NCI-H446 (cell line): ENCODE results near the gene IL1RAPL2.
"Not testable (repeated sequence)": the region's sequence is repeated elsewhere in the genome, so short reads cannot be mapped to it uniquely, and the experiment has no call there.

ENCODE experiments used
- DNase-seq, 2 experiments: peaks; one replicate each; lab custom pipeline; 2025; lab: John Stamatoyannopoulos, UW

Gene IL1RAPL2

DNA sequence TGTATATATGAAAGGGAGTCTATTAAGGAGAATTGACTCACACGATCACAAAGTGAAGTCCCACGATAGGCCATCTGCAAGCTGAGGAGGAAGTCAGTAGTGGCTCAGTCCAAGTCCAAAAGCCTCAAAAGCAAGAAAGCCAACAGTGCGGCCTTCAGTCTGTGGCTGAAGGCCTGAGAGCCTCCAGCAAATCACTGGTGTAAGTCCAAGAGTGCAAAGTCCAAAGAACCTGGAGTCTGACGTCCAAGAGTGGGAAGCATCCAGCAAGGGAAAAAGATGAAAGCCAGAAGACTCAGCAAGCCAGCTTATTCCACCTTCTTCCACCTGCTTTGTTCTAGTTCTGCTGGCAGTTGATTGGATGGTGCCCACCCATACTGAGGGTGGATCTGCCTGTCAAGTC is 104.1 kb downstream of the IL1RAPL2 start:
- DNase-seq: no peak

GRCh38 chrX:104677517-104677916 is 111.5 kb downstream of the IL1RAPL2 start:
- not testable (repeated sequence) for DNase-seq

GRCh38 chrX:104679175-104679574 is 113.2 kb downstream of the IL1RAPL2 start:
- DNase-seq: no peak

DNA sequence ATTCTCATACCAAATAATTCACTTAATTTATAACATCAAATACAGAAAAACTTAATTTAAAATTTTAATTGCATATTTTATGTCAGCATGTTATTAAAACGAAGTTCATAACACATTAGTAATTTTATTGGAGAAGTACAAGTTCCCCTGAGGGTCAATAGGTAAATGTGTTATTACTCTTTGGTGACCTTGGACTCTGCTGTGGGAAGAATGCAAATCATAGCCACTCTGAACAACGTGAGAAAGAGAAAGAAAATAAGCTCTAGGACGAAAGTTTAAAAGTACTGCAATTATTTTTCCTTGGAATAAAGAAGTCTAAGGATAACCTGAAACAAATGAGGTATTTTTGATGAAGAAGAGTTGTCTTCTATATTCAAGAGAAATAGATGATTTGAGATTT is 115.2 kb downstream of the IL1RAPL2 start:
- DNase-seq: no peak

GRCh38 chrX:104684077-104684476 is 118.1 kb downstream of the IL1RAPL2 start:
- no peak for DNase-seq

DNA sequence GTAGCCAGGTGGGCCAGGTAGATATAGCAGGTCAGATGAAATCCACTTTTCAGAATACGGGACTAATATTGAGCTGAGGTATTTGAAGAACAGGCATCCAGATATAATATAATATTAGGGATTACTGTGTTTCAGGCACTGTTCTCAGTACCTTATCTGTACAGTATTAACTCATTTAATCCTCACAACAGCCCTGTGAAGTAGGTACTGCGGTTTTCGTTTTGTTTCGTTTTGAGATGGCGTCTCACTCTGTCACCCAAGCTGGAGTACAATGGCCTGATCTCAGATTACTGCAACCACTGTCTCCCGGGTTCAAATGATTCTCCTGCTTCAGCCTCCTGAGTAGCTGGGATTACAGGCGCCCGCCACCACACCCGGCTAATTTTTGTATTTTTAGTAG is 129.6 kb downstream of the IL1RAPL2 start:
- no peak for DNase-seq

GRCh38 chrX:104696667-104697066 is 130.7 kb downstream of the IL1RAPL2 start:
- DNase-seq: no peak

- DNase-seq: no peak
Measured at GRCh38 chrX:104697294-104697693, 131.3 kb downstream of the IL1RAPL2 start.

DNA sequence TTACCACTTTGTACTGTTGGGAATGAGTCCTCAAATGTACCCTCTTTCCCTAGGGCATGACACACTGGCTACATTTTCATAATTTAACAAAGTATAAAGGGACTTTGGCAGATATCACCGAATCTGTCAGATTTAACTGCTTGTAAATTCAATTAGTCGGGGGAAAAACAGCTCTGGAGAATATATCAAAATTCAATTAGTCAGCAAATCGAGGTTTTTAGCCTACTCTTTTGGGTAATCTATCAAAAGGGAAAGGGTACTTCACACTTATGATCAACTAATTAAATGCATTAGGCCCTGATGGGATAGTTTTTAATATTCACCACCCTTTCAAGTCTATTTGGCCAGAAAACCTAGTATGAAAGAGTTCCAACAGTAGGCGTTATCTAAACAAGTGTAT is 141.0 kb downstream of the IL1RAPL2 start:
- DNase-seq: no peak

GRCh38 chrX:104707572-104707971 is 141.6 kb downstream of the IL1RAPL2 start:
- no peak for DNase-seq

DNA sequence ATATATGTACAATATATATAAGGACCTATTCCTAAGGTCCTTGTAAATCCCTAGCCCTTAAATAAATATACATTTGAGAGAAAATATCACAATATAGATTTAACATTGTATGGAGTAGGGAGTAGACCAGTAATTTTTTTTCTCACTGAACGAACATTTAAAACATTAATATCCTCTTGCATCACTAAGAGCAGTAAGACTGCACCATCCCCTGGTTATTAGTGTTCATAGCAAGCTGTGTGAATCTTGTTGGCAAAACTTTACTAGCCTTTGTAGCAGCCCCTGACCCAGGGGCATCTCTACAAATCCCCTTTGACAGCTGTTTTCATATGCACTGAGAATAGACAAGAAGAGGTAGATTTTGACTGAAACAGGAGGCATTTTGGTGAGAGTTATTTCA is 146.5 kb downstream of the IL1RAPL2 start:
- peak in 1 of 2 experiments; percentile 12 for DNase-seq

- DNase-seq: no peak
Measured at GRCh38 chrX:104721854-104722253, 155.9 kb downstream of the IL1RAPL2 start.

- no peak for DNase-seq
Measured at GRCh38 chrX:104728456-104728855, 162.5 kb downstream of the IL1RAPL2 start.

DNA sequence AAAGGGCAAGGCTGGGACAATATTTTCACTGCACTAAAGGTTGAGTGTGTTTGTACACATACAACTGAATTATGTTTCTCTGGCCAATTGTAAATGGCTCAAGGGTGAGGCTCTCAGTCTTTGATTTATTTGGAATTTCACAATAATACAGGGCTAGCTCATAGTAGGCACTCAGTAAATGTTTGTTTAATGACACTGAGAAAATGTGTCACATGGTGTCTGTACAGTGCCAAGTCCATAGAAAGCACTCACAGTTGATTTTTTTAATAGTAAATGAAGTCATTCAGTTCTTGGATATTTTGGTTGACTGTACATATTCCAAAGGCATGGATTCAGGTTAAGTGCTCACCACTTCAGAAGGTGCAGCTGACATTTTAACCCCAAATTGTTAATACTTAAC is 176.4 kb downstream of the IL1RAPL2 start:
- DNase-seq: peak in 1 of 2 experiments; percentile 20

GRCh38 chrX:104745152-104745551 is 179.2 kb downstream of the IL1RAPL2 start:
- DNase-seq: no peak

DNA sequence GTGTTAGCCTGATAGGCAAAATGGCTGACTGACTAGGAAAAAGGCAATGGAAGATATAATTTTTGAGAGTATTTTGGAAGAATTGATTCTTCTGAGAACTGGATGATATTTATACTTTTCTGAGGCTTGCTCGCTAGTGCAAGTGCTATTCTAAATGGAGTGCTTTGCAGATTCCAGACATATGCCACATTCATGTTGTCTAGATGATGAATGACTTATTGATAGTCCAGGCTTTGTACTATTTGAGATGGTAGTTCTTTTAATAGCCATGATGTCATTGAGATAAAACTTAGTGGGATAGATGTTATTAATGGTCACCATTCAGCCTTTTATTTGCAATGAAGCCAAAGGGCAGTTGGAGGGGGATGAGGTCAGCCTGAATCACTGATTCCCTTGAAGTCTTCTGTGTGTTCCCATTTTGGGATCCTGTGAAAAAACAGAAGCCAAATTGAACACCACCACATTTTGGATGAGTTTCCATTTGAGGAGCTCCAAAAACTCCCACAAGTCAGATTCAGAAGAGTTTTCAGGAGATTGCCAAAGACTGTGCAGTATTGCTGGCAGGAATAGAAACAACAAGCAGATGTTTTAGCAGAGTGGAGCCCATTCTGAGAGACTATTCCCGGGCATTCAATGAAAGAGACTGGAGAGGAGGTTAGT is 184.1 kb downstream of the IL1RAPL2 start:
- peak; percentile 77 to 86 for DNase-seq

- DNase-seq: no peak
Measured at GRCh38 chrX:104762641-104763040, 196.6 kb downstream of the IL1RAPL2 start.

- DNase-seq: no peak
Measured at GRCh38 chrX:104789784-104790183, 223.8 kb downstream of the IL1RAPL2 start.

DNA sequence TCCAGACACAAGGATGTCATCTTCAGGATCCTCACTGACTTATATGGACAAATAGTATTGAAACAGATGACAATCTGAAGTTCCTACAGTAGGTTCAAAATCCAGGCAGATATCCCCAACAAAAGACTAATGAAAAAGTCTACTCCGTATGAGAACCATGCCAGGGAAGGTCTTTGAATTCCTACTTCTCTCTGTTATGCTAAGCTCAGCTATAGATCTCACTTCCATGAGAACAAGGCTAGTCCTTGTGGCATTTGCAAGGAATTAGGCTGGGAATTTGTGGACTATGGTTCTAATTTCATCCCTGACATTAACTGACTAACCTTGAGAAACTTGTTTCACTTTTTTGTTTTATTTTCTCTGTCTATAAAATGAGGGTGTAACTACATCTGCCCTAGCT is 229.8 kb downstream of the IL1RAPL2 start:
- DNase-seq: no peak

DNA sequence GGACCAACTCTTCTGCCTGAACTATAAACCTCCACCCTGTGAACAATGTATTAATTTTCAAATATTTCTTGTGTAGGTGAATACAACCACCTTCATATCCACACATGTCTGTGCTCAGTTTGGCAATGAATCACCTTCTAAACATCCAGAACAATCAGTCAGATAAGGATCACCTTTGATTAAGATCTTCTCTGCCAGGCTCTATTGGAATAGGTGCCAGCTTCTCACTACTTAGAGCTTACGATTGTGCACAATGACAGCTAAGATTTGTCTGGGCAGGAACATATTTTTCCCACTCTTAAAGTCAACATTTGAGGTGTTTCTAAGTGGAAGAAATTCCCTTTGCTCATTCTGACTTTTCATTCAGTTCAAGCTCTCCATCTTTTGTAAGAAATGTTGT is 237.2 kb downstream of the IL1RAPL2 start:
- no peak for DNase-seq

GRCh38 chrX:104806346-104806745 is 240.3 kb downstream of the IL1RAPL2 start:
- no peak for DNase-seq

DNA sequence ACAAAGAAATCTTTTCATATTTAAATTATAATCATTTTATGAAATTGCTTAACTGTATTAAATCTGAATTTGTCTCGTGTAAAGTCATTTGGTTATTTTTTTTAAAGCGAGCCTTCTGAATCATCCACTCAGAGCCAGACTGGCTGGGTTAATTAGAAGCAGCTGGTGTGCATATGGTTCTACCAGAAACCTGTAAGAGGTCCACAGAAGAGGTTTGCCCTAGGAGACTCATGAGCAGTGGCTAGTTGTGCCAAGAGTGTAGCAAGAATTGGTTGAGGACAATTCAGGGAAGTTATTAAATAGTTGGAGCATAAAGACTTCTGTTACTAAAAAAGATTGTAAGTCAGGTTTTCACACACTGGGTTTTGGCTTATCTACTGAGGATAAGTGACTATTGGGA is 267.4 kb downstream of the IL1RAPL2 start:
- peak in 1 of 2 experiments; percentile 40 for DNase-seq

DNA sequence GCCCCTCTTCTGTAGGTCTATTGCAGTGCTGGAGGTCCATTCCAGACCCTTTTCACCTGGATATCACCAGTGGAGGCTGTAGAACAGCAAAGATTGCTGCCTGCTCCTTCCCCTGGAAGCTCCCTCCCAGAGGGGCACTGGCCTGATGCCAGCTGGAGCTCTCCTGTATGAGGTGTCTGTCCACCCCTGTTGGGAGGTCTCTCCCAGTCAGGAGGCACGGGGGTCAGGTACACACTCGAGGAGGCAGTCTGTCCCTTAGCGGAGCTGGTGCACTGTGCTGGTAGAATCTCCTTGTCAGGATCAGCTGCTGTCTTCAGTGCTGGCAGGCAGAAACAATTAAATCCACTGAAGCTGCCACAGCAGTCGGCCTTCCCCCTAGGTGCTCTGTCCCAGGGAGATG is 276.6 kb downstream of the IL1RAPL2 start:
- no peak for DNase-seq

DNA sequence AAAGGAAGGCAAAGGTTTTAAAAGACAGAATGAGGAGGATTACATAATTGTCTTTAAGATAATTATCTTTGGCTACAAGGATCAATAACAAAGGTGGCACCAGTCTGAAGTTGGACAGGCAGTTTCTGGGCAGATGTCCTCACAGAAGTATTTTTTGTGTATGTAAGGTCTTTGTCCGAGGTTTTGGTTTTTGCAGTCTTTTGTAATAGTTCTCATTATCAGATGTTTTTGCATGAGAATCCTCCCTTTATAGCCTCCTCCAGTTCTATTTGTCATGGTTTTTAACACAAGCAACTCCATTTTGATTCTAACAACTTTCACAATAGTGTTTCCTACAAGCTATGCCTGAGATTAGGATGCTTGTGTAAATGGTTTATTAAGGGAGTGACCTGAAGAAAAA is 286.2 kb downstream of the IL1RAPL2 start:
- no peak for DNase-seq
